ENCODE measurements around the gene AGAP1. TPM values are rescaled to one million over a fixed set of nuclear protein-coding genes. Genes with fewer than 3 reads are reported as not detected.

Gene AGAP1
- total RNA-seq, 2 donors from 2014 or later: 32.8 to 34.7 TPM

DNA sequence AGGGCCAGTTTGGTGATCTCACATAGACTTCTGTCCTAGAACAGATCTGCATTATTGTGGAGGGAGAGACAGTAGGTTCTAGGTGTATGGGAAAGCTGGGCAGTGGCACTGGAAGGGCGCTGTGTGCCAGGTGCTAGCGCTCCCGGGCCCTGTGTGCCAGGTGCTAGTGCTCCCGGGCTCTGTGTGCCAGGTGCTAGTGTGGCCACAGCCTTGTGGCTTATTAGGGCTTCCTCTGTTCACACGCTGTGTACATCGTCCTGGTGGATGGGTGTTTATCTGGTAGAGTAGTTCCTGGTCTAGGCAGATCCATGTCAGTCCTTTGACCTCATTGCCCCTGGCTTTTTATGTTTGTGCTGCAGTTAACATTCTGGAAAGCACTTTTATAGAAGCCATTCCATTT, 263.4 kb downstream of the AGAP1 start:
- H3K4me3 Mint-ChIP-seq: no peak overlapping the region
- H3K27ac Mint-ChIP-seq: no peak overlapping the region
- no peaks in the 10 kb centered on the region for H3K9me3 ChIP-seq (ENCODE audit: control insufficient read depth, low read length)
- no peak for DNase-seq
- 91 to 100% methylated on average over 4 to 6 of the region's 6 CpGs for WGBS, 2 experiments (ENCODE audit: insufficient coverage in 1 of 2, insufficient read length in 1 of 2)
- H3K4me3 ChIP-seq (ENCODE audit: low read length): no peak overlapping the region
- no peak overlapping the region for H3K9ac ChIP-seq (ENCODE audit: extremely low read depth, low read length, poor library complexity, severe bottlenecking)
- no peaks in the 10 kb centered on the region for H3K27me3 Mint-ChIP-seq (ENCODE audit: insufficient read depth)
- no peaks in the 10 kb centered on the region for H3K27me3 ChIP-seq (ENCODE audit: control insufficient read depth, insufficient read depth, low read length, poor library complexity, severe bottlenecking)
- H3K4me1 ChIP-seq (ENCODE audit: control insufficient read depth, insufficient read depth, low read length): no peaks in the 10 kb centered on the region
- no peak overlapping the region for H3K27ac ChIP-seq (ENCODE audit: low read depth, low read length)
- H3K36me3 Mint-ChIP-seq (ENCODE audit: low read depth): peaks cover 8% of the 10 kb centered on the region
- H3K4me1 Mint-ChIP-seq: peaks cover 9% of the 10 kb centered on the region
- TF ChIP-seq, protein P1, sequence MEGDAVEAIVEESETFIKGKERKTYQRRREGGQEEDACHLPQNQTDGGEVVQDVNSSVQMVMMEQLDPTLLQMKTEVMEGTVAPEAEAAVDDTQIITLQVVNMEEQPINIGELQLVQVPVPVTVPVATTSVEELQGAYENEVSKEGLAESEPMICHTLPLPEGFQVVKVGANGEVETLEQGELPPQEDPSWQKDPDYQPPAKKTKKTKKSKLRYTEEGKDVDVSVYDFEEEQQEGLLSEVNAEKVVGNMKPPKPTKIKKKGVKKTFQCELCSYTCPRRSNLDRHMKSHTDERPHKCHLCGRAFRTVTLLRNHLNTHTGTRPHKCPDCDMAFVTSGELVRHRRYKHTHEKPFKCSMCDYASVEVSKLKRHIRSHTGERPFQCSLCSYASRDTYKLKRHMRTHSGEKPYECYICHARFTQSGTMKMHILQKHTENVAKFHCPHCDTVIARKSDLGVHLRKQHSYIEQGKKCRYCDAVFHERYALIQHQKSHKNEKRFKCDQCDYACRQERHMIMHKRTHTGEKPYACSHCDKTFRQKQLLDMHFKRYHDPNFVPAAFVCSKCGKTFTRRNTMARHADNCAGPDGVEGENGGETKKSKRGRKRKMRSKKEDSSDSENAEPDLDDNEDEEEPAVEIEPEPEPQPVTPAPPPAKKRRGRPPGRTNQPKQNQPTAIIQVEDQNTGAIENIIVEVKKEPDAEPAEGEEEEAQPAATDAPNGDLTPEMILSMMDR (conservative IDR thresholded peaks at IDR 0.05): no peak
- H3K9me3 Mint-ChIP-seq: no peaks in the 10 kb centered on the region
- no peaks in the 10 kb centered on the region for H3K36me3 ChIP-seq (ENCODE audit: control insufficient read depth, insufficient read depth, low read length)

DNA sequence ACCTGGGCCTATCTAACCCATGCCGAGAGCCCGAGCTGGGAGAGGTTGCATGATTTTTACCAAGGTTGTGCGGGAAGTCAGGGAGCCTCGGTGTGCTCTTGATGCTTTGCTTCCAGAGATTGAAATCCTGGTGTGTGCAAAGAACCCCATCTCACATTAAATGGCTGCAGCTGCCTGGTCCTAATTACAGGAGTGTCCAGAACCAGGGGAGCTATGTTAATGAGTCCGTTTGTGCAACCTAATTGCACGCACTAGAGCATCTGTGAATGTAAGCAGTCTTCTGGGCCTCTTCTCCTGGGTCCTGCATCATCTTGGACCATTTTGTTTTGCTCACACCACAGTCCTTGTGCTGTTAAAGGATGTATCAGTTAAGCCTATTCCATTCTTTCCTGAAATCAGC, 263.8 kb downstream of the AGAP1 start:
- peaks cover 9% of the 10 kb centered on the region for H3K4me1 Mint-ChIP-seq
- no peak for DNase-seq
- WGBS, 2 experiments (ENCODE audit: insufficient coverage in 1 of 2, insufficient read length in 1 of 2): 94 to 95% methylated on average over 4 to 6 of the region's 6 CpGs
- H3K27ac Mint-ChIP-seq: no peak overlapping the region
- no peaks in the 10 kb centered on the region for H3K27me3 ChIP-seq (ENCODE audit: control insufficient read depth, insufficient read depth, low read length, poor library complexity, severe bottlenecking)
- no peak overlapping the region for H3K9ac ChIP-seq (ENCODE audit: extremely low read depth, low read length, poor library complexity, severe bottlenecking)
- H3K4me3 Mint-ChIP-seq: no peak overlapping the region
- H3K4me3 ChIP-seq (ENCODE audit: low read length): no peak overlapping the region
- H3K36me3 ChIP-seq (ENCODE audit: control insufficient read depth, insufficient read depth, low read length): no peaks in the 10 kb centered on the region
- no peaks in the 10 kb centered on the region for H3K27me3 Mint-ChIP-seq (ENCODE audit: insufficient read depth)
- TF ChIP-seq, protein P1 (conservative IDR thresholded peaks at IDR 0.05): no peak
- H3K9me3 Mint-ChIP-seq: no peaks in the 10 kb centered on the region
- H3K36me3 Mint-ChIP-seq (ENCODE audit: low read depth): peaks cover 12% of the 10 kb centered on the region
- H3K9me3 ChIP-seq (ENCODE audit: control insufficient read depth, low read length): no peaks in the 10 kb centered on the region
- no peaks in the 10 kb centered on the region for H3K4me1 ChIP-seq (ENCODE audit: control insufficient read depth, insufficient read depth, low read length)
- no peak overlapping the region for H3K27ac ChIP-seq (ENCODE audit: low read depth, low read length)

DNA sequence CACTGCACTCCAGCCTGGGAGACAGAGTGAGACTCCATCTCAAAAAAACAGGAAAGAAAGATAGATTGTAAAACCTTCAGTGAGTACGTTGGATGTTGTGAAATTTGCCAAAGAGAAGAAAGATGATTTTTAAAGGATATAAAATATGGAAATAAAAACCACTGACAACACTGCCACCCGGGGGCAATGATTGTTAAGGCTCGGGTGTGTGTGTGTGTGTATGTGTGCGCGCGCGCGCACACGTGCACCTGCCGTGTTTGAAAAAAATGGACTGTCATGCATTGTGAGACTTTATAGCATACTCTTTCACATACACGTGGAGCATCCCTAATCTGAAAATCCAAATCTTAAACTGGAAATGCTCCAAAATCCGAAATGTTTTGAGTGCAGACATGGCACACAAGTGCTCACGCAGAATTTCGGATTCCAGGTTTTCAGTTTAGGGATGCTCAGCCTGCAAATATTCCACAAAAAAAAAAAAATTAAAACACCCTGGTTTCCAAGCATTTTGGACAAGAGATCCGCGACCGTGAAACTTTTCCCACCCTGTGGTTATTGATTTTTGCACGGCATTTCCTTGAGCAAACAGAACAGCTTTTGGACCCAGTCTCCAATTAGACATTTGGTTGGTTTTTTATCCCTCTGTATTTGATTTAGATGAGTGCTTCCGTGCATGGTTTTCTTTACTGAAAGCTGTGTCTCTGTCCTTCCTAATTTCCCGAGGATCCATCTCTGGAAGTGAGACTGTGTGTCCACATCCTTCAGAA, 269.2 kb downstream of the AGAP1 start:
- no peak overlapping the region for H3K4me3 Mint-ChIP-seq
- peak; percentile 22 for DNase-seq
- H3K4me3 ChIP-seq (ENCODE audit: low read length): no peak overlapping the region
- TF ChIP-seq, protein P1 (conservative IDR thresholded peaks at IDR 0.05): no peak
- H3K4me1 Mint-ChIP-seq: no peaks in the 10 kb centered on the region
- no peaks in the 10 kb centered on the region for H3K36me3 ChIP-seq (ENCODE audit: control insufficient read depth, insufficient read depth, low read length)
- H3K27me3 ChIP-seq (ENCODE audit: control insufficient read depth, insufficient read depth, low read length, poor library complexity, severe bottlenecking): no peaks in the 10 kb centered on the region
- no peaks in the 10 kb centered on the region for H3K9me3 ChIP-seq (ENCODE audit: control insufficient read depth, low read length)
- H3K9ac ChIP-seq (ENCODE audit: extremely low read depth, low read length, poor library complexity, severe bottlenecking): no peak overlapping the region
- peaks cover 16% of the 10 kb centered on the region for H3K36me3 Mint-ChIP-seq (ENCODE audit: low read depth)
- H3K27ac Mint-ChIP-seq: no peak overlapping the region
- H3K27ac ChIP-seq (ENCODE audit: low read depth, low read length): no peak overlapping the region
- no peaks in the 10 kb centered on the region for H3K4me1 ChIP-seq (ENCODE audit: control insufficient read depth, insufficient read depth, low read length)
- H3K9me3 Mint-ChIP-seq: no peaks in the 10 kb centered on the region
- no peaks in the 10 kb centered on the region for H3K27me3 Mint-ChIP-seq (ENCODE audit: insufficient read depth)
- 92 to 94% methylated on average over 8 to 20 of the region's 20 CpGs for WGBS, 2 experiments (ENCODE audit: insufficient coverage in 1 of 2, insufficient read length in 1 of 2)

All from endodermal cell (in vitro differentiated cells).